HepG2 (cell line): Measurements from ENCODE around the gene PIGO. TPM values are rescaled to one million over a fixed set of nuclear protein-coding genes. Genes with fewer than 3 reads are reported as not detected.
A peak's percentile ranks its signal among the peaks of the same experiment; 100 is the strongest.

Experiments used
- CENPT ChIP-seq: sonication (generic); formaldehyde crosslinking; IDR thresholded peaks from 2 replicates; pipeline ENCODE4 v1.8.0; 2022; ENCODE audit warnings: low read depth, mild to moderate bottlenecking, moderate library complexity, missing genetic modification reagents
- CHD2 ChIP-seq: IDR thresholded peaks from 2 replicates; pipeline ENCODE4 v1.6.1; 2011; ENCODE audit warnings: low read depth, low read length, improper control_type of control experiment
- ESRRA ChIP-seq: sonication (generic); formaldehyde crosslinking; IDR thresholded peaks from 2 replicates; pipeline ENCODE4 v1.5.1; 2020; ENCODE audit warnings: mild to moderate bottlenecking, low read depth, missing genetic modification reagents
- EZH2 ChIP-seq: conservative IDR thresholded peaks from 2 replicates; pipeline ENCODE4 v1.6.1; 2012; ENCODE audit warnings: mild to moderate bottlenecking, low read depth, low read length, moderate library complexity
- POLR2AphosphoS2 ChIP-seq: IDR thresholded peaks from 2 replicates; pipeline ENCODE4 v1.6.1; 2011; ENCODE audit warnings: low read depth, low read length, improper control_type of control experiment
- PRDM10 ChIP-seq: sonication (generic); formaldehyde crosslinking; IDR thresholded peaks from 2 replicates; pipeline ENCODE4 v1.4.0; 2020; ENCODE audit warnings: low read depth, missing genetic modification reagents
- SMAD9 ChIP-seq: sonication (generic); formaldehyde crosslinking; IDR thresholded peaks from 2 replicates; pipeline ENCODE4 v1.5.1; 2020; ENCODE audit warnings: mild to moderate bottlenecking, missing genetic modification reagents
- SMARCC2 ChIP-seq: fragments of 450-650 bp; IDR thresholded peaks from 2 replicates; pipeline ENCODE4 v1.6.1; 2017; ENCODE audit warnings: antibody characterized with exemption, mild to moderate bottlenecking
- STAG1 ChIP-seq: sonication (generic); formaldehyde crosslinking; IDR thresholded peaks from 2 replicates; pipeline ENCODE4 v1.4.0; 2020; ENCODE audit warnings: missing genetic modification reagents
- TEAD3 ChIP-seq: optimal IDR thresholded peaks from 2 replicates; pipeline ENCODE3; 2016; ENCODE audit warnings: borderline replicate concordance
- ZNF121 ChIP-seq: sonication (generic); formaldehyde crosslinking; IDR thresholded peaks from 2 replicates; pipeline ENCODE4 v1.5.0; 2020; ENCODE audit warnings: mild to moderate bottlenecking, missing genetic modification reagents
- ZNF138 ChIP-seq: sonication (generic); formaldehyde crosslinking; IDR thresholded peaks from 2 replicates; pipeline ENCODE4 v1.5.0; 2020; ENCODE audit warnings: mild to moderate bottlenecking, low read depth, missing genetic modification reagents
- ZNF44 ChIP-seq: sonication (generic); formaldehyde crosslinking; IDR thresholded peaks from 2 replicates; pipeline ENCODE4 v1.5.1; 2020; ENCODE audit warnings: mild to moderate bottlenecking, missing genetic modification reagents
- ZNF572 ChIP-seq: sonication (generic); formaldehyde crosslinking; IDR thresholded peaks from 2 replicates; pipeline ENCODE4 v1.5.1; 2020; ENCODE audit warnings: mild to moderate bottlenecking, missing genetic modification reagents
- ZNF574 ChIP-seq: sonication (generic); formaldehyde crosslinking; IDR thresholded peaks from 2 replicates; pipeline ENCODE4 v1.4.0; 2020; ENCODE audit warnings: missing genetic modification reagents
- ZNF672 ChIP-seq: sonication (generic); formaldehyde crosslinking; IDR thresholded peaks from 2 replicates; pipeline ENCODE4 v1.8.1; 2022; ENCODE audit warnings: missing genetic modification reagents
- ZNF768 ChIP-seq: sonication (generic); formaldehyde crosslinking; IDR thresholded peaks from 2 replicates; pipeline ENCODE4 v1.4.0; 2020; ENCODE audit warnings: missing genetic modification reagents
- ZNF839 ChIP-seq: sonication (generic); formaldehyde crosslinking; IDR thresholded peaks from 2 replicates; pipeline ENCODE4 v1.4.0; 2020; ENCODE audit warnings: missing genetic modification reagents, mild to moderate bottlenecking, borderline replicate concordance
- ZSCAN9 ChIP-seq: IDR thresholded peaks from 2 replicates; pipeline ENCODE4 v1.6.1; 2016; ENCODE audit warnings: borderline replicate concordance
- polyA plus RNA-seq, 8 experiments: library from polyadenylated mRNA; depleted of rRNA in 3 of 8; stranded (reverse) in 7 of 8; unstranded in 1 of 8; fragments of >200 nt; fragmentation: Illumina TruSeq in 4 of 8; extraction: Trizol in 4 of 8; gene quantifications; 2 replicates each; pipeline versions ENCODE4 v1.2.1 to v1.2.3, GENCODE V29; 2011 to 2016; ENCODE audit warnings: low read depth in 4 of 8, missing spikeins in 1 of 8, mixed read lengths in 1 of 8; ENCODE audit not compliant: insufficient read depth in 1 of 8
- total RNA-seq, 5 experiments: library from RNA; depleted of rRNA; stranded (reverse); fragments of >200 nt; fragmentation: Illumina TruSeq; extraction: Trizol; gene quantifications; 2 replicates each; pipeline ENCODE4 v1.2.3, GENCODE V29; 2016; ENCODE audit warnings: low read depth in 1 of 5
- TF ChIP-seq, protein P1 (sequence below): sonication (generic); formaldehyde crosslinking; IDR thresholded peaks from 2 replicates; pipeline ENCODE4 v1.5.1; 2020; ENCODE audit warnings: mild to moderate bottlenecking, missing genetic modification reagents, moderate library complexity
- TF ChIP-seq, protein P2 (sequence below): sonication (generic); formaldehyde crosslinking; IDR thresholded peaks from 2 replicates; pipeline ENCODE4 v1.8.1; 2023; ENCODE audit warnings: mild to moderate bottlenecking, missing genetic modification reagents

The PIGO gene
- total and polyA plus RNA-seq, 2 of the 13 experiments (the other 11 are each of a cell fraction or from before 2014, with no cell fraction given), result 20.5 to 26.2 TPM

DNA sequence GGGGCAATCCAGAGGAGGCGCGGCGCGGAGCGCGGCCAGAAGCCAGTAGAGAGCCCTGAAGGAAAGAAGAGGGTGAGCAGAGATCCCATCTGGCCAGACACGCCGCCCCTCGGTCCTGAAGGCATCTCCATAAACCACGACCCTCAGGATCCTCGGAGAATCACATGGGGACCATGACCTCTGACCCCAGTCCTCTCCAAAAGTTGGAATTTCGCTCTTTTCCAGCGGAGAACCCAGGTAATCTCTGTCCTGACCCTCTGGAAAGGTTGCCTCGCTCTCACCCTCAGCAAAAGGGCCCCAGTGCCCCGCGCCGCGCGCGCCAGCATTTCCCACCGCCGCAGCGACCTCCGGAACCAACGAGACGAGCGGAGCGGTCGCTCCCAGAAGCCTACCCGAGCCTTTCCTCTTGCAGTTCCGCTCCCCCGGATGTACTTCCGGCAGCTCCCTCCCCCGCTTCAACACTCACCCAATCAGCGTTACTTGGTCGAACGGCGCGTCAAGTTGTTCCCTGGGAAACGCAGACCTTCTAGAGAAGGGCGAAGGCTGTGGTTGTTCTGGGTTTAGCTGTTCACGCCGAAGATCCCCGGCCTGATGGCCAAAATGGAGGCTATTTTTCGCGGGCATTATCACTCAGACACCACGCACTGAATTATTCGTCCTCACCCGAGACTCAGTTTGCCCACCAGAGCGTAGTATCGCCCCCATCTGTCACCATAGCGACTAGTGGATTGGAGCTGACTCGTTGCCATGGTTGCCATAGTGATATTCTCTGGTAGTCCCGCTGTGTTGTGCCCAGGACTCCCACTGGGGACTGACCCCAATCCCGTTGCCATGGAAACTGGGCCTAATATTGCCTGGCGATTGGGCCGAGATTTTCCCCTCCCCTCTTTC, 6.6 kb upstream of the PIGO start, which contains the start of gene STOML2 (continued):
- TF ChIP-seq CHD2 (0 out of 2 replicates have a peak, but pooled peaks have one; percentile 27), ZNF574 (CRISPR knock-in tag) (peak; percentile 99), TEAD3 (peak; percentile 72), ZNF44 (CRISPR knock-in tag) (no peak; the same call in 1 of the 2 replicates), SMAD9 (CRISPR knock-in tag) (no peak), PRDM10 (CRISPR knock-in tag) (no peak), ZNF672 (CRISPR knock-in tag) (peak; percentile 27; the same call in 1 of the 2 replicates), STAG1 (CRISPR knock-in tag) (no peak), ZNF138 (CRISPR knock-in tag) (peak; percentile 46; the same call in 1 of the 2 replicates), POLR2AphosphoS2 (no peak), ZNF121 (CRISPR knock-in tag) (no peak), ZNF768 (CRISPR knock-in tag) (peak; percentile 66), CENPT (CRISPR knock-in tag) (no peak), ZNF572 (CRISPR knock-in tag) (0 out of 2 replicates have a peak, but pooled peaks have one; percentile 75), ESRRA (0 out of 2 replicates have a peak, but pooled peaks have one; percentile 18), ZSCAN9 (peak; percentile 63; the same call in 1 of the 2 replicates), SMARCC2 (no peak), ZNF839 (CRISPR knock-in tag) (0 out of 2 replicates have a peak, but pooled peaks have one; percentile 67), EZH2 (no peak)
- TF ChIP-seq, protein P1, sequence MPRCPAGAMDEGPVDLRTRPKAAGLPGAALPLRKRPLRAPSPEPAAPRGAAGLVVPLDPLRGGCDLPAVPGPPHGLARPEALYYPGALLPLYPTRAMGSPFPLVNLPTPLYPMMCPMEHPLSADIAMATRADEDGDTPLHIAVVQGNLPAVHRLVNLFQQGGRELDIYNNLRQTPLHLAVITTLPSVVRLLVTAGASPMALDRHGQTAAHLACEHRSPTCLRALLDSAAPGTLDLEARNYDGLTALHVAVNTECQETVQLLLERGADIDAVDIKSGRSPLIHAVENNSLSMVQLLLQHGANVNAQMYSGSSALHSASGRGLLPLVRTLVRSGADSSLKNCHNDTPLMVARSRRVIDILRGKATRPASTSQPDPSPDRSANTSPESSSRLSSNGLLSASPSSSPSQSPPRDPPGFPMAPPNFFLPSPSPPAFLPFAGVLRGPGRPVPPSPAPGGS (CRISPR knock-in tag), result no peak
- TF ChIP-seq, protein P2, sequence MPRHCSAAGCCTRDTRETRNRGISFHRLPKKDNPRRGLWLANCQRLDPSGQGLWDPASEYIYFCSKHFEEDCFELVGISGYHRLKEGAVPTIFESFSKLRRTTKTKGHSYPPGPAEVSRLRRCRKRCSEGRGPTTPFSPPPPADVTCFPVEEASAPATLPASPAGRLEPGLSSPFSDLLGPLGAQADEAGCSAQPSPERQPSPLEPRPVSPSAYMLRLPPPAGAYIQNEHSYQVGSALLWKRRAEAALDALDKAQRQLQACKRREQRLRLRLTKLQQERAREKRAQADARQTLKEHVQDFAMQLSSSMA (CRISPR knock-in tag), result peak; percentile 87
